NB4 (cell line): ENCODE measurements around the gene PLEKHG4B.

Experiments used
- CTCF ChIP-seq: IDR thresholded peaks from one replicate; pipeline ENCODE4 v1.5.1; 2012; ENCODE audit warnings: low read depth, low read length
- MAX ChIP-seq: IDR thresholded peaks from 2 replicates; pipeline ENCODE4 v1.6.1; 2011; ENCODE audit warnings: low read depth, low read length
- MYC ChIP-seq: IDR thresholded peaks from 2 replicates; pipeline ENCODE4 v1.6.1; 2011; ENCODE audit warnings: low read depth, low read length
- POLR2A ChIP-seq: IDR thresholded peaks from 2 replicates; pipeline ENCODE4 v1.6.1; 2011; ENCODE audit warnings: mild to moderate bottlenecking; ENCODE audit not compliant: insufficient read length; ENCODE audit errors: extremely low read depth

GRCh38 chr5:164244-164643 lies 72.3 kb downstream of the PLEKHG4B start:
- TF ChIP-seq POLR2A (no peak), CTCF (no peak), MYC (no peak), MAX (no peak)
